WTC11 (cell line): ENCODE data around the gene NPAS2.

Experiments used
- AFF4 ChIP-seq: sonication (generic); formaldehyde crosslinking; IDR thresholded peaks from 2 replicates; pipeline ENCODE4 v1.8.1; 2023; ENCODE audit warnings: mild to moderate bottlenecking, missing genetic modification reagents, borderline replicate concordance
- CTCF ChIP-seq: fragments of 200-600 bp; IDR thresholded peaks from 2 replicates; pipeline ENCODE4 v1.8.0; 2022; ENCODE audit warnings: antibody characterized with exemption
- JUN ChIP-seq: sonication (generic); formaldehyde crosslinking; IDR thresholded peaks from 2 replicates; pipeline ENCODE4 v1.8.0; 2023; ENCODE audit warnings: mild to moderate bottlenecking, missing genetic modification reagents
- ZNF232 ChIP-seq: sonication (generic); formaldehyde crosslinking; IDR thresholded peaks from 2 replicates; pipeline ENCODE4 v1.8.0; 2022; ENCODE audit warnings: mild to moderate bottlenecking, missing genetic modification reagents

GRCh38 chr2:100934504-100935371 lies 114.8 kb downstream of the NPAS2 start:
- TF ChIP-seq AFF4 (no peak), JUN (no peak), ZNF232 (CRISPR knock-in tag) (no peak), CTCF (no peak)
